Heart right ventricle (tissue), 16 donors: Measurements from ENCODE around the gene ZNF106. TPM values are rescaled to one million over a fixed set of nuclear protein-coding genes. Genes with fewer than 3 reads are reported as not detected.

Experiments
- ATAC-seq, 8 donors: fragments of 200-7000 bp; cut with Tn5 transposase; one replicate each; pipeline ENCODE4 v1.9.1; 2020; ENCODE audit warnings: mild to moderate bottlenecking in 8 of 8, moderate library complexity in 8 of 8, moderate number of reproducible peaks in 1 of 8
- DNase-seq, 2 donors: peaks; one replicate each; pipeline ENCODE4 v3.0.0-alpha.2; 2020
- H3K27ac ChIP-seq, 10 donors: fragments of 200-600 bp; sonication (generic) in 2 of 10; one replicate each; pipeline versions ENCODE4 v1.5.0 to v1.8.0; 2020 to 2022; ENCODE audit warnings: mild to moderate bottlenecking in 3 of 10
- H3K27me3 ChIP-seq, 7 donors: fragments of 200-600 bp; one replicate each; pipeline ENCODE4 v1.8.0; 2021 to 2022; ENCODE audit warnings: mild to moderate bottlenecking in 2 of 7
- H3K36me3 ChIP-seq, 9 donors: fragments of 200-600 bp; sonication (generic) in 1 of 9; one replicate each; pipeline versions ENCODE4 v1.5.0 to v1.8.0; 2020 to 2022; ENCODE audit warnings: mild to moderate bottlenecking in 2 of 9
- H3K4me1 ChIP-seq, 9 donors: fragments of 200-600 bp; sonication (generic) in 1 of 9; one replicate each; pipeline versions ENCODE4 v1.5.0 to v1.8.0; 2020 to 2022; ENCODE audit warnings: mild to moderate bottlenecking in 4 of 9
- H3K4me3 ChIP-seq, 10 donors: fragments of 200-600 bp; sonication (generic) in 2 of 10; one replicate each; pipeline versions ENCODE4 v1.5.0 to v1.8.0; 2020 to 2022; ENCODE audit warnings: mild to moderate bottlenecking in 7 of 10, moderate library complexity in 2 of 10
- H3K9me3 ChIP-seq, 11 donors: fragments of 200-600 bp in 10 of 11; sonication (generic) in 2 of 11; one replicate each; pipeline versions ENCODE4 v1.5.0 to v1.8.0; 2013 to 2022; ENCODE audit warnings: mild to moderate bottlenecking in 2 of 11, control low read depth in 1 of 11, moderate library complexity in 1 of 11
- WGBS, 2 donors: extraction: QIAGEN DNeasy Blood & Tissue Kit; methylation state at CpG; one replicate each; pipeline ENCODE4 v1.1.7; 2013; ENCODE audit warnings: inconsistent platforms in 1 of 2; 5-methylcytosine and 5-hydroxymethylcytosine counted together
- intact Hi-C, 10 donors: fragments of 100-400 bp; cut with DNase I; formaldehyde crosslinking; loops; one replicate each; pipeline versions ENCODE4 v1.11.1 to v1.14.2; 2022
- polyA plus RNA-seq, 2 donors: library from polyadenylated mRNA; stranded (reverse); fragments of 200-250 nt; gene quantifications; one replicate each; pipeline ENCODE4 v1.2.3, GENCODE V29; 2013
- total RNA-seq, 10 donors: library from RNA; stranded (reverse); fragmentation: NEBNext Ultra II Directional in 3 of 10; extraction: Animal tissue kit (Norgen Biotek cat#: 25700) in 3 of 10; gene quantifications; one replicate each; pipeline versions ENCODE4 v1.2.1 to v1.2.4, GENCODE V29; 2021 to 2023
- TF ChIP-seq, protein P1 (sequence below), 9 donors: fragments of 200-600 bp; sonication (generic) in 2 of 9; IDR thresholded peaks; one replicate each; pipeline versions ENCODE4 v1.5.0 to v1.8.0; 2021 to 2022; ENCODE audit warnings: antibody characterized with exemption in 9 of 9, mild to moderate bottlenecking in 5 of 9, moderate library complexity in 1 of 9
- donor health status: Arrhythmogenic right ventricular cardiomyopathy.
- donor health status: ischemic (EF 13 %, LVEDD 7.1; RV severe dilation, severe dysfunction).
- donor health status: healthy with polysubstance abuse.
- donor health status: DM: no; HTN: yes; CAD: no.
- donor health status: DM: no; HTN: no; CAD: no.
- donor health status: ischemic (EF 25% LVEDD 6.9; RV normal size, moderate dysfunction).
- donor health status: ischemic (EF 25% LVEDD 5.7; RV mildly dilated, moderate dysfunction).
- donor health status: healthy.
- donor health status: DM: yes; HTN: yes; CAD: no.
- donor health status: Ischemic cardiomyopathy.
- donor health status: ischemic (EF 35%, LVEDD 5.7; RV mildly dilated, moderate dysfunction).
- donor health status: nonischemic (EF 11% LVEDD 7.7; RV severe dilation, severe dysfunction).
- donor health status: DM: yes; HTN: yes; CAD: no.
- donor health status: PGD.
- donor health status: ischemic (EF 29% LVEDD 5.4; RV normal size, mild dysfunction).
- donor health status: nonischemic (EF 23%, LVEDD 6.1; RV moderate dilation, normal function).

Gene ZNF106
- total and polyA plus RNA-seq, 12 donors, result 52.6 to 945 (median 720) TPM

- Histone ChIP-seq H3K27ac (no peak overlapping the region), H3K4me3 (no peak overlapping the region), H3K9me3 (no peaks in the 10 kb centered on the region), H3K4me1 (peaks cover 0 to 30% (median 0%) of the 10 kb centered on the region in 9 donors), H3K36me3 (peaks cover 0 to 25% (median 0%) of the 10 kb centered on the region in 9 donors), H3K27me3 (no peaks in the 10 kb centered on the region)
- intact Hi-C loops, result no loop called here
- WGBS, 2 donors, result 23 to 64% methylated on average over 1 of the region's 1 CpG
- ATAC-seq, result no peak
- DNase-seq, result no peak
- TF ChIP-seq, protein P1, sequence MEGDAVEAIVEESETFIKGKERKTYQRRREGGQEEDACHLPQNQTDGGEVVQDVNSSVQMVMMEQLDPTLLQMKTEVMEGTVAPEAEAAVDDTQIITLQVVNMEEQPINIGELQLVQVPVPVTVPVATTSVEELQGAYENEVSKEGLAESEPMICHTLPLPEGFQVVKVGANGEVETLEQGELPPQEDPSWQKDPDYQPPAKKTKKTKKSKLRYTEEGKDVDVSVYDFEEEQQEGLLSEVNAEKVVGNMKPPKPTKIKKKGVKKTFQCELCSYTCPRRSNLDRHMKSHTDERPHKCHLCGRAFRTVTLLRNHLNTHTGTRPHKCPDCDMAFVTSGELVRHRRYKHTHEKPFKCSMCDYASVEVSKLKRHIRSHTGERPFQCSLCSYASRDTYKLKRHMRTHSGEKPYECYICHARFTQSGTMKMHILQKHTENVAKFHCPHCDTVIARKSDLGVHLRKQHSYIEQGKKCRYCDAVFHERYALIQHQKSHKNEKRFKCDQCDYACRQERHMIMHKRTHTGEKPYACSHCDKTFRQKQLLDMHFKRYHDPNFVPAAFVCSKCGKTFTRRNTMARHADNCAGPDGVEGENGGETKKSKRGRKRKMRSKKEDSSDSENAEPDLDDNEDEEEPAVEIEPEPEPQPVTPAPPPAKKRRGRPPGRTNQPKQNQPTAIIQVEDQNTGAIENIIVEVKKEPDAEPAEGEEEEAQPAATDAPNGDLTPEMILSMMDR (IDR thresholded peaks at IDR 0.05), result no peak
These were observed 126.4 kb downstream of the ZNF106 start for GRCh38 chr15:42364529-42364928.

DNA sequence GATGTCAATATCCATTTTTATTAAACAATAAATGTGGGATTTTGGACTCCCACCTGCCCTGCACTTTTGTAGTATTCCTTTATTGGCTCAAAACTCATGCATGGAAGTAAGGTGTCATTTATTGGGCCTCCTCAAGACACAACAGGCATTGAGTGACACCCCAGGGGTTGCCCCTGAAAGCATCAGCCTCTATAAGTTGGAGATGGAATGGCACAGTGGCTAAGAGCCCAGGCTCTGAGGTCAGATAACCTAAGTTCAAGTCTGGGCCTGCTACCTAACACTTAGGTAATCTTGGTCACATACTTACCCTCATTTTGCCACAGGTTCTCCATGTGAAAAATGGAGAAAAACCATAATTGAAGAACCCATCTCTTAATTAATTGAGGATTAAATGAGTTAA is 127.0 kb downstream of the ZNF106 start:
- Histone ChIP-seq H3K36me3 (peaks cover 0 to 27% (median 0%) of the 10 kb centered on the region in 9 donors), H3K4me1 (peaks cover 0 to 25% (median 0%) of the 10 kb centered on the region in 9 donors), H3K27ac (no peak overlapping the region), H3K4me3 (no peak overlapping the region), H3K9me3 (no peaks in the 10 kb centered on the region), H3K27me3 (no peaks in the 10 kb centered on the region)
- ATAC-seq, result no peak
- no peak for DNase-seq
- intact Hi-C loops, result no loop called here
- TF ChIP-seq, protein P1 (IDR thresholded peaks at IDR 0.05), result no peak

DNA sequence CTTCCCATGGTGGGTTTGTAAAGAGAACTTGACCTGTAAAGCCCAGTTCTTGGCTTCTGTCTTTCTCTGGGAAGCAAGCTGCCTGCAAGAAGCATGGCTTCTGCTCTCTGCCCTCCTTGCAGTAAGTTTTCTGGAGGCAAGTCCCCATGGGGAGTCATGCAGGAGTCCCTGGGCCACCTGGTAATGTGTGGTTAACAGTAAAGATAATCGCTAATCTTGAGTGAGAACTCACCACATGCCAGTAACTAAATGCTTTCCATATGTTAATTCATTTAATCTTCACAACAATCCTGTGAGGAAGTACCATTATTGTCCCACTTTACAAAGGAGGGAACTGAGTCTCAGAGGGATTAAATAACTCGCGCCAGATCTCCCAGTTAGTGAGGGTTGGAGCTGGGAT is 127.5 kb downstream of the ZNF106 start:
- WGBS, 2 donors, result 68 to 69% methylated on average over 3 of the region's 3 CpGs

More for the DNA sequence above, 127.5 kb downstream of the ZNF106 start:
- ATAC-seq (no peak), DNase-seq (no peak)
- no peak overlapping the region for H3K27ac ChIP-seq
- no peaks in the 10 kb centered on the region for H3K9me3 ChIP-seq
- no peak overlapping the region for H3K4me3 ChIP-seq
- no peaks in the 10 kb centered on the region for H3K27me3 ChIP-seq
- intact Hi-C loops, result no loop called here
- TF ChIP-seq, protein P1 (IDR thresholded peaks at IDR 0.05), result no peak
- peaks cover 0 to 28% (median 0%) of the 10 kb centered on the region in 9 donors for H3K36me3 ChIP-seq
- peaks cover 0 to 24% (median 0%) of the 10 kb centered on the region in 9 donors for H3K4me1 ChIP-seq

Other genes starting within 250 kb of the ZNF106 start
- 10 to 100 TPM; 15.4 to 25.8 (median 18.9) TPM for gene GANC, start 217.9 kb downstream of the ZNF106 start, total RNA-seq
- gene GANC, start 217.9 kb downstream of the ZNF106 start, polyA plus RNA-seq, result 1 to 10 TPM; 5.3 to 7.9 TPM
- gene TMEM87A, start 217.7 kb downstream of the ZNF106 start, total RNA-seq, result 10 to 100 TPM; 17.5 to 25.9 (median 21.3) TPM
- 10 to 100 TPM; 10.3 to 15.4 TPM for gene TMEM87A, start 217.7 kb downstream of the ZNF106 start, polyA plus RNA-seq
- 10 to 100 TPM in 1 of 10 donors, 1 to 10 TPM in 9; 2.6 to 10.6 (median 5.7) TPM for gene CAPN3, start 131.6 kb downstream of the ZNF106 start, total RNA-seq
- gene CAPN3, start 131.6 kb downstream of the ZNF106 start, polyA plus RNA-seq, result 10 to 100 TPM in 1 of 2 donors, 1 to 10 TPM in 1; 2.7 to 33.9 TPM
- gene SNAP23, start 4.5 kb upstream of the ZNF106 start, total RNA-seq, result 10 to 100 TPM; 26.7 to 64.8 (median 46.6) TPM
- gene SNAP23, start 4.5 kb upstream of the ZNF106 start, polyA plus RNA-seq, result 10 to 100 TPM; 24.8 to 87.9 TPM
- 10 to 100 TPM; 12.1 to 24.6 (median 16.6) TPM for gene LRRC57, start 57.7 kb upstream of the ZNF106 start, total RNA-seq
- gene LRRC57, start 57.7 kb upstream of the ZNF106 start, polyA plus RNA-seq, result 1 to 10 TPM; 3.7 to 6.9 TPM
- 10 to 100 TPM in 8 of 10 donors, 1 to 10 TPM in 2; 8.5 to 17.0 (median 11.9) TPM for gene HAUS2, start 57.7 kb upstream of the ZNF106 start, total RNA-seq
- 1 to 10 TPM; 5.5 to 9.1 TPM for gene HAUS2, start 57.7 kb upstream of the ZNF106 start, polyA plus RNA-seq
- gene STARD9, start 84.5 kb upstream of the ZNF106 start, total RNA-seq, result 1 to 10 TPM; 2.7 to 9.6 (median 6.1) TPM
- 10 to 100 TPM in 1 of 2 donors, 1 to 10 TPM in 1; 2.3 to 15.7 TPM for gene STARD9, start 84.5 kb upstream of the ZNF106 start, polyA plus RNA-seq
- gene CDAN1, start 246.0 kb upstream of the ZNF106 start, total RNA-seq, result 1 to 10 TPM; 4.4 to 9.0 (median 6.8) TPM
- 10 to 100 TPM in 1 of 2 donors, 1 to 10 TPM in 1; 4.9 to 13.8 TPM for gene CDAN1, start 246.0 kb upstream of the ZNF106 start, polyA plus RNA-seq